ENCODE results near the gene CNN1.

CNN1 gene

GRCh38 chr19:11499220-11499726 is 39.4 kb upstream of the CNN1 start:
- no peak overlapping the region for H2AFZ ChIP-seq (ENCODE audit: low read depth, low read length, severe bottlenecking)
- peaks cover 6% of the 10 kb centered on the region for H3K79me2 ChIP-seq (ENCODE audit: insufficient read depth, low read length)
- no peaks in the 10 kb centered on the region for H4K20me1 ChIP-seq (ENCODE audit: low read depth, low read length)
- H3K36me3 ChIP-seq (ENCODE audit: low read length) = no peaks in the 10 kb centered on the region
- H3K4me3 ChIP-seq (ENCODE audit: insufficient read depth, low read length, poor library complexity, severe bottlenecking) = no peak overlapping the region
- H3K27ac ChIP-seq (ENCODE audit: low read depth, low read length) = no peak overlapping the region
- no peak overlapping the region for H3K9ac ChIP-seq (ENCODE audit: low read length)
- no peak for TF ChIP-seq CTCF (IDR thresholded peaks at IDR 0.05; ENCODE audit: insufficient read depth, low read length, poor library complexity, severe bottlenecking)
- TF ChIP-seq EZH2phosphoT487 (conservative IDR thresholded peaks at IDR 0.05; ENCODE audit: low read length) = no peak
- no peaks in the 10 kb centered on the region for H3K9me2 ChIP-seq (replicated peaks; ENCODE audit: insufficient read depth, low read length)
- H3K4me2 ChIP-seq (ENCODE audit: low read depth, low read length, poor library complexity, severe bottlenecking) = no peak overlapping the region
- H3K27me3 ChIP-seq (ENCODE audit: low read length) = no peaks in the 10 kb centered on the region
- H3K9me3 ChIP-seq (ENCODE audit: insufficient read depth, low read length) = no peaks in the 10 kb centered on the region
- H3F3A ChIP-seq (ENCODE audit: insufficient read depth) = no peaks in the 10 kb centered on the region

- H3K27ac ChIP-seq (ENCODE audit: low read depth, low read length) = no peak overlapping the region
- no peaks in the 10 kb centered on the region for H3K9me2 ChIP-seq (replicated peaks; ENCODE audit: insufficient read depth, low read length)
- H2AFZ ChIP-seq (ENCODE audit: low read depth, low read length, severe bottlenecking) = no peak overlapping the region
- H3K4me3 ChIP-seq (ENCODE audit: insufficient read depth, low read length, poor library complexity, severe bottlenecking) = no peak overlapping the region
- H3F3A ChIP-seq (ENCODE audit: insufficient read depth) = peaks cover 4% of the 10 kb centered on the region; the same call in 1 of the 2 replicates
- H3K9ac ChIP-seq (ENCODE audit: low read length) = no peak overlapping the region
- no peaks in the 10 kb centered on the region for H3K27me3 ChIP-seq (ENCODE audit: low read length)
- no peak overlapping the region for H3K4me2 ChIP-seq (ENCODE audit: low read depth, low read length, poor library complexity, severe bottlenecking)
- H4K20me1 ChIP-seq (ENCODE audit: low read depth, low read length) = no peaks in the 10 kb centered on the region
- peaks cover 13% of the 10 kb centered on the region for H3K79me2 ChIP-seq (ENCODE audit: insufficient read depth, low read length)
- H3K9me3 ChIP-seq (ENCODE audit: insufficient read depth, low read length) = no peaks in the 10 kb centered on the region
- H3K36me3 ChIP-seq (ENCODE audit: low read length) = no peaks in the 10 kb centered on the region
- TF ChIP-seq CTCF (IDR thresholded peaks at IDR 0.05; ENCODE audit: insufficient read depth, low read length, poor library complexity, severe bottlenecking) = no peak
- no peak for TF ChIP-seq EZH2phosphoT487 (conservative IDR thresholded peaks at IDR 0.05; ENCODE audit: low read length)
Measured at GRCh38 chr19:11499890-11500420, 38.7 kb upstream of the CNN1 start.

GRCh38 chr19:11504502-11505031 is 34.1 kb upstream of the CNN1 start:
- Histone ChIP-seq H3K9me2 (replicated peaks; ENCODE audit: insufficient read depth, low read length) (no peaks in the 10 kb centered on the region), H3K9ac (ENCODE audit: low read length) (peak overlapping the region; percentile 82), H3K4me2 (ENCODE audit: low read depth, low read length, poor library complexity, severe bottlenecking) (peak overlapping the region; percentile 71), H3K27me3 (ENCODE audit: low read length) (no peaks in the 10 kb centered on the region), H4K20me1 (ENCODE audit: low read depth, low read length) (no peaks in the 10 kb centered on the region), H2AFZ (ENCODE audit: low read depth, low read length, severe bottlenecking) (no peak overlapping the region), H3K27ac (ENCODE audit: low read depth, low read length) (peak overlapping the region; percentile 43), H3F3A (ENCODE audit: insufficient read depth) (peaks cover 4% of the 10 kb centered on the region; the same call in 1 of the 2 replicates), H3K79me2 (ENCODE audit: insufficient read depth, low read length) (peaks cover 17% of the 10 kb centered on the region), H3K36me3 (ENCODE audit: low read length) (no peaks in the 10 kb centered on the region), H3K9me3 (ENCODE audit: insufficient read depth, low read length) (no peaks in the 10 kb centered on the region), H3K4me3 (ENCODE audit: insufficient read depth, low read length, poor library complexity, severe bottlenecking) (peak overlapping the region; percentile 57)
- TF ChIP-seq CTCF (IDR thresholded peaks at IDR 0.05; ENCODE audit: insufficient read depth, low read length, poor library complexity, severe bottlenecking) (no peak), EZH2phosphoT487 (conservative IDR thresholded peaks at IDR 0.05; ENCODE audit: low read length) (no peak)
